Skin of body (tissue), 2 donors: ENCODE data around the gene ONECUT1. TPM values are rescaled to one million over a fixed set of nuclear protein-coding genes. Genes with fewer than 3 reads are reported as not detected.

Experiments used
- DNase-seq: peaks from one replicate; lab custom pipeline; 2025; lab: John Stamatoyannopoulos, UW
- total RNA-seq: library from RNA; depleted of rRNA; stranded (reverse); fragments of >200 nt; gene quantifications from one replicate; pipeline ENCODE4 v1.2.3, GENCODE V29; 2014

The ONECUT1 gene
- total RNA-seq, 1 donor from 2014 or later = not detected

DNA sequence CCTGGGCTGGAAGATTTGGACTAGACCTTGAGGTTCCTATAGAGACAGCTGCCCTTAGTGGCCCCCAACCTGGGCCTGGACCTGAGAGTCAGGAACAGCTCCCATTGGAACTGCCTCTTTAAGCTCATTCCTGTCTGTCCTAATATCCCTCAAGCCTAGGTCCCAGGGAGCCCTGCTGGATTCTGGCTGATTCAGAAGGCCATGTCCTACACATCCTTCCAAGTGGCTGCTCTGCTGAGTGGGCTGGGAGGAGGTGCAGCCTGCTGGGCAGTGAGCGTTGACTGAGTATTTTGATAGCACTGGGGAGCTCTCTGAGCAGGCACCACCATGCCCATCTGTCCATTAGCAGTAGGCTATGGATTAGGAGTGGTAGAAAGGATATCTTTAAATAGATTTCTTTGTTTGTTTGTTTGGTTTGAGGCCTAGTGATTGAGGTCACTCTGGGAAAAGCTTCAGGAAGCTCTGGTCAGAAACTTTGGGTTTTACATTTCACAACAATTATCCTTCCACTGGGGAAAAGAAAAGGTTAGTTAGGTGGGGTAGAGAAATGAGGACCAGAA lies 56.4 kb downstream of the ONECUT1 start:
- DNase-seq = no peak

DNA sequence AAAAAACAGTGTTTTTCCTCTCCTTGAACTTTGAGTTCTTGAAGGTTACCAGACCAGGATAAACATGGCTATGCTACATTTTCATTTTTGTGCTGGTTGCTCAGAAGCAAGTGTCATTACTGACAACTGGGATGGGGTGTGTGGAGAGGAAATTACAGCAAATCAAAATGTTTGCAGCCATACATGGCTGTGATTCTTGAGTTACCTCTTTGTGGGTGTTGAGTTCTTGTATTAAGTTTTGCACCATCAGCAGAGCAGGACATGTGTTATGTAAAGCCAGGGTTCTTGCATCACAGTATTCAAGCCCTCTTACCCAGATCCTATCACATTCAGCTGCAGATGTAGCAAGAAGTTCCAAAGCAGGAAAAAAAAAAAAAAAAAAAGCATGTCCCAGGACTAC lies 57.0 kb downstream of the ONECUT1 start:
- no peak for DNase-seq

DNA sequence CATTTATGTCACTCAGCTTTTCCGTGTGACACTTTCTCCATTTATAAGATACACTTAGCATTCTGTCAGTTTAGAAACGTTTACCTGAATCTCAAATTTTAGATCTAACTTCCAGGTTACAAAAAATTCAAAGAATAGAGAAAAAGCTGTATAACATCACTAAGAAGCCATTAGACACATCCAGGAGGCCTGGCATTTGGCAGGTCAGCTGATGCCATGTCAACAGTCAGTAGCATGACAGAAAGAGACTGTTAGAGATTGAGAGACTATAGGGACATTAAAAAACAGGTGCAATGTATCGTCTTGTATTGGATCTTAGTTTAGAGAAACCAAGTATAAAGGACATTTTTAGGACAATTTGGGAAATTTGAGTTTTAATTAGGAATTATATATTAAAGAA lies 57.6 kb downstream of the ONECUT1 start:
- DNase-seq = no peak

GRCh38 chr15:52731732-52732470 lies 58.2 kb downstream of the ONECUT1 start:
- no peak for DNase-seq

GRCh38 chr15:52731004-52731403 lies 59.1 kb downstream of the ONECUT1 start:
- no peak for DNase-seq

GRCh38 chr15:52730594-52730993 lies 59.5 kb downstream of the ONECUT1 start:
- DNase-seq = no peak

- no peak for DNase-seq
Measured at GRCh38 chr15:52730173-52730572, 60.0 kb downstream of the ONECUT1 start.

DNA sequence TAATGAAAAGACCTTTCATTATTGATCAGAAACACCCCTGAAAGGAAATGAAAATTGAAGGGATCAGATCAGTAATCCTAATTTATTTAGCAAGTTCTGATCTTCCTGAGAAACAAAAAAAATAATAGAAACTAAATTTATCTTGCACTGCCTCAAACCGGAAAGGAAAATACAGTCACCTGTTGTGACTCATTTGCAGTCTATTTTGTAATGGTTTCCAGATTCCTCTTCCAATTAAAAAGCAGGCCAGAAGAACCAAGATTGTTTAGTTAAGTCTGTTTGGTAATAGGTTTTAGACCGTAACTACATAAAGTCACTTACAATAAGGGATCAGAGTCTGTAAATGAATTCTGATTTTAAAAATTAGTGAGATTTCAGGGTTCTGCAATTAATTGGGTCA lies 61.2 kb downstream of the ONECUT1 start:
- DNase-seq = no peak

DNA sequence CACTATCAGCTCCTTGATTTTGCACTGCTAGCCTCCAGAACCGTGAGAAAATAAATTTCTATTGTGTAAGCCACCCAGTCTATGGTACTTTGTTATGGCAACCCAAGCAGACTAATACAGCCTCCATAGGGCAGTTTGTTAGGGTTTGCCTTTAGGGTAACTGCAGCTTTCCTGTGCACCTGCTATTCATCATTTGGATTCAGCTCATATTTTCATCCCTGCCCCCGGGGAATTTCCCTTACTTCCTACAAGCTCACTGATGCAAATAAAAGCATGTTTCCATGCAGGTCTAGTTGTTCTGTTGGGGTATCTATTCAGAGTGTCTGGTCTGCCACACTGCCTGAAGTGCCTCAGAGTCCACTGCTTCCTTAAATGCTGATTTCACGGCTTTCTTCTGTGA lies 62.3 kb downstream of the ONECUT1 start:
- no peak for DNase-seq

- DNase-seq = no peak
Measured at GRCh38 chr15:52726195-52726594, 63.9 kb downstream of the ONECUT1 start.

DNA sequence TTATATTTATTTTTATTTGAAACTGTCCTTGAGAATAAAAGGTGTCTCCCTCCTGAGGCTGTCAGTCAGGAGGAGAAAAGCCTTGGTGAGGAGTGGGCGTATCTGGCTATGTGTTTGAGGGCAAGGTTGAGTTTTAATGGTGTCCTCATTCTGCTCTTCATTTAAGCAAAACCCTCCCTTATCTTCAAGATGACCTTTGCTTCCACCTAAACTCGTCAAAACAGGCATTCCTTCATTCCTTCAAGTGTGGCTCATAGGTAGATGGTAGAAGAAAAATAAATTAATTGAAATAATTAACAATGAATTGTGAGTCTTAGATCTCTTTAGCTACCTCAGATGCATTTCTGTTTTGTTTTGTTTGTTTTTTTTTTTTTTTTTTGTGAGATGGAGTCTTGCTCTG lies 71.6 kb downstream of the ONECUT1 start:
- no peak for DNase-seq

DNA sequence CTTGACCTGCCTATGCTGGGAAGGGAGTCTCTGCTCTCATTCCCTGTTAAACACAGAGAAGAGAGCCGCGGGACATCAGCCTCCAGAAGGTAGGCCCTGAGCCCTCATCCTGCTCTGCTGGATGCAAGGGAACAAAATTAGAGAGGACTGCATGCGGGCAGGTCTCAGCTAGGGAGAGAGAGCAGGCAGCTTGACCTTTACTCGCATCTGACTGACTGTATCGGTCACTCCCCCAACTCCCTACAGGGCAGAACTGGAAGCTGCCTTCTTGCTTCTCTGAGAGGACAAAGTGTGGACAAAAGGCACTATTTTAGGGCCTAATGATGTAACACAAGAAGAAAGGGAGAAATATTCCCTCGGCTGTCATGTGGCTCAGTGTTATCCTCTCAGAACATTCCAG lies 72.2 kb downstream of the ONECUT1 start:
- no peak for DNase-seq

- DNase-seq = no peak
Measured at GRCh38 chr15:52717481-52717880, 72.7 kb downstream of the ONECUT1 start.

DNA sequence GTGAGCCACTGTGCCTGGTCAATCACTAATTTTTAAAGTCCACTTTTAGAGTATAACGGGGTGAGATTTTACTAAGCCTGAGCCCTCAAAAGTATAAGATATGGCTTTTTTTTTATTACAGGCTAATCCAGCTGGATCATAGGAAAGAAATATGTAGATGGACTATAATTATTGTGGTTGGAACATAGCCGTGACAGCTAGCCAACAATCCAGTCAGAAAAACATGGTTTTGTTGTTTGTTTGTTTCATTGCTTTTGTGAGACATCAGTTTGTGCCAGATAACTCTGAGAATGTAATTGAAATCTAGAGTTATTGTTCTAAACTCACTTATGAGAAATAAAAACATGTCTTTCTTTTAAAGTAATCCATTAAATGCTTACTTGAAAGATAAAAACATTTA lies 73.6 kb downstream of the ONECUT1 start:
- DNase-seq = no peak

DNA sequence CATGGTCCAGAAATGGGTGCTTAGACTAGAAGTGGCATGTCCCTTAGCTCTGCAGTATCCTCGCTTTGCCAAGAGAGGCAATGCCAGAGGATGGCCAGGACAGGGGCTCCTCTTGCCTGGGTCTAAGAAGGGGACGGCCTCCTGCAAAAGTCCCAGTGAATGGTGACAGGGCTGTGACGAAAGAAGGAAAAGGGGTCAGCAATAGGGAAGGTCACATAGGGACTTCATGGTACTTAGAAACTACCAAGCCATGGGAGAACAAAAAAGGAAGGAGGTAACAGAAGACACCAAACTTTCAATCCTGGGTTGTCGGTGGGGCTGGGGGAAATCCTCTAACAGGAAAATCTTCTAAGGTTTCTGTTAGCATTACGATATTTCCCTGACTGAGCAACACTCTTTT lies 74.7 kb downstream of the ONECUT1 start:
- DNase-seq = no peak

DNA sequence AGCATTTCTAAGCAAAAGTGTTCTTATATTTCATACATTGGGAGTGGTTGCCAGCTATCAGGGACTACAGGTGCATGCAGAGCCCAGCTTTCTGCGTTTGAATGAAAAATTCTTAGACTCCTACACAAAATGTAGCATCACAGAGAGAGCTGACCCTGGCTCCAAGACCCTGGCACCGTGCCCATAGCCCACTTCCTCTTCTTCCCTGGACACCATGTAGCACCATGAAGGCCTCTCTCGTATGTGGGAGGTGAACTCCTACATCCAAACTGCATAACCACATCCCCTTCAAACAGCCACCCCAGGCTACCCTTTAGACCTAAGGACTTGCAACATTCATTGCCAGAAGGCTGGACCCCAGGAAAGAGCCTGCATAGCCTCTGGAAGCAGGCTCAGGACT lies 75.2 kb downstream of the ONECUT1 start:
- DNase-seq = no peak

GRCh38 chr15:52710708-52711389 lies 79.3 kb downstream of the ONECUT1 start:
- no peak for DNase-seq

- DNase-seq = no peak
Measured at GRCh38 chr15:52710050-52710707, 80.0 kb downstream of the ONECUT1 start.

DNA sequence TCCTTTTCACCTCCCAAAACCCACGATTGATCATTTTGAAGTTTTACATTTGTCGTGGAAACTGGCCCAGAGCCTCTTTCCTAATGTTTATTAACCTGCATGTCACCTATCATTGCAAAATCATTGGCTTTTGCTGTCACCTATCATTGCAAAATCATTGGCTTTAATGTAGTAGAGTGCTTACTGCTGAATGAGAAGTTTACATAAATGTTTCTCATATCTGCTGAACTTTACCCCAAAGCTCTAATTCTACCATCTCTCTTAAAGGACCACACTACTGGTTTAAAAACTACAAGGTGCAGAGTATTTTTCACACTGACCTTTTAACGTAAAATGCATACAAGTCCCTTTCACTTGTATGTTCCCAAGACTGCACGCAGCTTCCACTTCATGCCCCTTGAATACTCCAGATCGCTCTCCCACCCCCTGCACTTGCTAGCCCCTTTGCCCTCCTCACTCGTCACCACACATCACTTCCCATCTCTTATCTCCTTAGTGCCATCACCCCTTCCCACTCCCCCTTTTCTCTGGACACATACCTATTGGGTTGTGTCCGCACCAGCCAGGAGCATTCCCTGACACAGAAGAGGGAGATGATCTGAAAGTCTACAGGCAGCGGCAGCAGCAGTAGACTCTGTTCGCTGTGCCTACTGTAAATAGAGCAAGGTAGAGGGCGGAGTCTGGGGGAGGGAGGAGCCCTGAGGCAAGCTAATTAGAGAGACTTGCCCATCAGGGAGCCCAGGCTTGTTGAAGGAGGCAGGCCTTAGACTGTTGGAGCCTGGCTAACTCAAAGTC lies 80.8 kb downstream of the ONECUT1 start:
- no peak for DNase-seq
